Non-pigmented ciliary epithelial cell (primary cell): ENCODE results near the gene NXN.
"Not testable (repeated sequence)": the region's sequence is repeated elsewhere in the genome, so short reads cannot be mapped to it uniquely, and the experiment has no call there.

ENCODE experiments used
- DNase-seq: peaks from one replicate; pipeline ENCODE4 v3.0.0-alpha.2; 2010; ENCODE audit warnings: low read depth

NXN gene

GRCh38 chr17:830381-830780, 149.2 kb downstream of the NXN start:
- DNase-seq: no peak

- not testable (repeated sequence) for DNase-seq
Observed at GRCh38 chr17:829614-830013, 150.0 kb downstream of the NXN start.

GRCh38 chr17:828761-829160, 150.8 kb downstream of the NXN start:
- DNase-seq: no peak

GRCh38 chr17:826778-827177, 152.8 kb downstream of the NXN start:
- no peak for DNase-seq

GRCh38 chr17:825216-825615, 154.4 kb downstream of the NXN start:
- no peak for DNase-seq

- DNase-seq: no peak
Observed at GRCh38 chr17:824378-824777, 155.2 kb downstream of the NXN start.

- no peak for DNase-seq
Observed at GRCh38 chr17:823501-823902, 156.1 kb downstream of the NXN start.

- DNase-seq: no peak
Observed at GRCh38 chr17:819251-819650, 160.3 kb downstream of the NXN start.

- no peak for DNase-seq
Observed at GRCh38 chr17:814371-814770, 165.2 kb downstream of the NXN start.

- no peak for DNase-seq
Observed at GRCh38 chr17:812638-813204, 166.9 kb downstream of the NXN start.

- DNase-seq: no peak
Observed at GRCh38 chr17:811051-811784, 168.4 kb downstream of the NXN start.

- no peak for DNase-seq
Observed at GRCh38 chr17:807523-808294, 171.9 kb downstream of the NXN start.

- DNase-seq: no peak
Observed at GRCh38 chr17:806781-807522, 172.6 kb downstream of the NXN start.

GRCh38 chr17:806346-806745, 173.2 kb downstream of the NXN start:
- DNase-seq: no peak

GRCh38 chr17:805886-806285, 173.7 kb downstream of the NXN start:
- not testable (repeated sequence) for DNase-seq

GRCh38 chr17:804541-805435, 174.8 kb downstream of the NXN start:
- DNase-seq: no peak

GRCh38 chr17:802901-803881, 176.4 kb downstream of the NXN start:
- no peak for DNase-seq

GRCh38 chr17:802481-802880, 177.1 kb downstream of the NXN start:
- no peak for DNase-seq

- no peak for DNase-seq
Observed at GRCh38 chr17:801660-802059, 177.9 kb downstream of the NXN start.
